SK-N-MC (cell line): ENCODE data around the gene ANKRD33.

ENCODE experiments used
- EZH2 ChIP-seq: fragments of 200-600 bp; sonication (generic); IDR thresholded peaks from one replicate; pipeline ENCODE4 v1.6.1; 2017; ENCODE audit warnings: antibody characterized with exemption
- FOXP2 ChIP-seq: optimal IDR thresholded peaks from 2 replicates; pipeline ENCODE3; 2011; ENCODE audit warnings: mild to moderate bottlenecking, moderate library complexity; ENCODE audit not compliant: insufficient read depth; ENCODE audit errors: extremely low read length, control extremely low read depth
- POLR2AphosphoS5 ChIP-seq: IDR thresholded peaks from 2 replicates; pipeline ENCODE4 v1.6.1; 2012; ENCODE audit warnings: mild to moderate bottlenecking, low read depth, low read length, borderline replicate concordance

GRCh38 chr12:51906430-51907082 lies 18.7 kb downstream of the ANKRD33 start:
- TF ChIP-seq POLR2AphosphoS5 (no peak), EZH2 (no peak), FOXP2 (no peak)
